Mesothelial cell of epicardium (in vitro differentiated cells): ENCODE measurements around the gene L3HYPDH. TPM values are rescaled to one million over a fixed set of nuclear protein-coding genes. Genes with fewer than 3 reads are reported as not detected.

ENCODE experiments used
- DNase-seq, 2 experiments: peaks; one replicate each; pipeline ENCODE4 v3.0.0; 2021; ENCODE audit warnings: low spot score in 2 of 2; ENCODE audit not compliant: unreplicated experiment in 2 of 2
- H3K27ac Mint-ChIP-seq: 2 replicates; pipeline ENCODE4 v1.8.0; 2021; ENCODE audit warnings: mixed read lengths
- H3K27me3 Mint-ChIP-seq: 2 replicates; pipeline ENCODE4 v1.8.0; 2021; ENCODE audit warnings: low read depth, mixed read lengths
- H3K36me3 Mint-ChIP-seq: 2 replicates; pipeline ENCODE4 v1.8.0; 2021; ENCODE audit warnings: mixed read lengths
- H3K4me1 Mint-ChIP-seq: 2 replicates; pipeline ENCODE4 v1.8.0; 2021; ENCODE audit warnings: mixed read lengths
- H3K4me3 Mint-ChIP-seq: 2 replicates; pipeline ENCODE4 v1.8.0; 2021; ENCODE audit warnings: mild to moderate bottlenecking, moderate library complexity, mixed read lengths
- H3K9me3 Mint-ChIP-seq: 2 replicates; pipeline ENCODE4 v1.8.0; 2021; ENCODE audit warnings: mixed read lengths
- total RNA-seq: library from RNA; stranded (reverse); gene quantifications from 3 replicates; pipeline ENCODE4 v1.2.1, GENCODE V29; 2021
- TF ChIP-seq, protein P1 (sequence below): fragments of 200-600 bp; sonication (generic); IDR thresholded peaks from one replicate; pipeline ENCODE4 v1.5.0; 2021; ENCODE audit warnings: antibody characterized with exemption; ENCODE audit not compliant: unreplicated experiment

The L3HYPDH gene
- total RNA-seq, 1 donor from 2014 or later: 31.9 TPM

DNA sequence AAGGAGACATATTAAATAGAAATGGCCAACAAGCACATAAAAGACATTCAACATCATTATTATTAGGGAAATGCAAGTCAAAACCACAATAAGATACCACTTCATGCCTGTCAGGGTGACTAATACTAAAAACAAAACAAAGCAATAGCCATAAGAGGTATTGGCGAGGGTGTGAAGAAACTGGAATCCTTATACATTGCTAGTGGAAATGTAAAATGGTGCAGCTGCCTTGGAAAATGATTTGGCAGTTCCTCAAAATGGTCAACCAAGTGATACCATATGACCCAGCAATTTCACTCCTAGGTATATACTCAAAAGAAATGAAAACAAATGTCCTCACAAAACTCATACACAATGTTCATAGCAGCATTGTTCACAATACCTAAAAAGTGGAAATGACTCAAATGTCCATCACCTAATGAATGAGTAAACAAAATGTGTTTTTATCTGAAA, 46.0 kb downstream of the L3HYPDH start:
- Mint-ChIP-seq H3K4me3 (no peak overlapping the region), H3K27me3 (no peaks in the 10 kb centered on the region), H3K36me3 (no peaks in the 10 kb centered on the region), H3K4me1 (peaks cover 24% of the 10 kb centered on the region), H3K9me3 (peaks cover 6% of the 10 kb centered on the region), H3K27ac (no peak overlapping the region)
- TF ChIP-seq, protein P1, sequence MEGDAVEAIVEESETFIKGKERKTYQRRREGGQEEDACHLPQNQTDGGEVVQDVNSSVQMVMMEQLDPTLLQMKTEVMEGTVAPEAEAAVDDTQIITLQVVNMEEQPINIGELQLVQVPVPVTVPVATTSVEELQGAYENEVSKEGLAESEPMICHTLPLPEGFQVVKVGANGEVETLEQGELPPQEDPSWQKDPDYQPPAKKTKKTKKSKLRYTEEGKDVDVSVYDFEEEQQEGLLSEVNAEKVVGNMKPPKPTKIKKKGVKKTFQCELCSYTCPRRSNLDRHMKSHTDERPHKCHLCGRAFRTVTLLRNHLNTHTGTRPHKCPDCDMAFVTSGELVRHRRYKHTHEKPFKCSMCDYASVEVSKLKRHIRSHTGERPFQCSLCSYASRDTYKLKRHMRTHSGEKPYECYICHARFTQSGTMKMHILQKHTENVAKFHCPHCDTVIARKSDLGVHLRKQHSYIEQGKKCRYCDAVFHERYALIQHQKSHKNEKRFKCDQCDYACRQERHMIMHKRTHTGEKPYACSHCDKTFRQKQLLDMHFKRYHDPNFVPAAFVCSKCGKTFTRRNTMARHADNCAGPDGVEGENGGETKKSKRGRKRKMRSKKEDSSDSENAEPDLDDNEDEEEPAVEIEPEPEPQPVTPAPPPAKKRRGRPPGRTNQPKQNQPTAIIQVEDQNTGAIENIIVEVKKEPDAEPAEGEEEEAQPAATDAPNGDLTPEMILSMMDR: no peak
- no peak for DNase-seq

DNA sequence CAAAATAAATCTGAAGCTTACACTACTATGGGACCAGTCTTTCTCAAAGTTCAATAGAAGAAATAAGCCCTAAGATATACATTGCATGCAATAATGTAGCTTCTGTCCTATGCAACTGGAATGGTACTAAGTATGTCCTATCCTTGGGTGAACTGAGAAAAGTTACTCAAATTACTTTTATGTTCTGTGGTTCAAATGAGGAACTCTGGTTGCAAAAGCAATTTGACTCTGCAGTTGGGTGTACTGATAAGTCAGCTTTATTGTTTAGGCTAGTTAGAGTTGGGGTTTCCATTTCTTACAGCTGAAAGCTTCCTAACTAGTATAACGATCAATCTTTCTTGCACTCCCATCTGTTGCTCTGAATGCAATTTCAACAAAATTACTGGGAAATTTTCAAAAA, 48.2 kb downstream of the L3HYPDH start:
- peaks cover 6% of the 10 kb centered on the region for H3K9me3 Mint-ChIP-seq
- no peaks in the 10 kb centered on the region for H3K36me3 Mint-ChIP-seq
- H3K4me3 Mint-ChIP-seq: no peak overlapping the region
- TF ChIP-seq, protein P1: no peak
- H3K27me3 Mint-ChIP-seq: no peaks in the 10 kb centered on the region
- DNase-seq: no peak
- peaks cover 23% of the 10 kb centered on the region for H3K4me1 Mint-ChIP-seq
- H3K27ac Mint-ChIP-seq: no peak overlapping the region

DNA sequence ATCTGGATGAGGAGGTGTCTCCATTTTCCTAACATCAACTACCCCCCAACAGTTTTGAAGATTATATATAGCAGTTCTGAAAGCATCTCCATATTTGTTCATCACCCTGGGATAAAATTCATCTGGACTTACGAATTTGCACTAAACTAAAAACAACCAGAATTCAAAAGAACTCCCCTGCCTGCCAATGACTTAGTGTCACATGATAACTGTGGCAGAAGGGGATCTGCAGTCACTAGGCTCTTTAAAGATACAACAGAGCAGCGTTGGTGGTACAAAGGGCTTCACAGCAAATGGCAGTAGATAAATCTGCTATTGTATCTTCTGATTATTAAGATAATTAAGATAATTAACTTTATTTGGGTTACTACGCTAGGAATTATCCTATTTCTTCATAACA, 49.1 kb downstream of the L3HYPDH start:
- H3K36me3 Mint-ChIP-seq: no peaks in the 10 kb centered on the region
- H3K27ac Mint-ChIP-seq: no peak overlapping the region
- no peak for DNase-seq
- H3K4me1 Mint-ChIP-seq: peaks cover 15% of the 10 kb centered on the region
- TF ChIP-seq, protein P1: no peak
- H3K9me3 Mint-ChIP-seq: peaks cover 6% of the 10 kb centered on the region
- no peaks in the 10 kb centered on the region for H3K27me3 Mint-ChIP-seq
- no peak overlapping the region for H3K4me3 Mint-ChIP-seq

DNA sequence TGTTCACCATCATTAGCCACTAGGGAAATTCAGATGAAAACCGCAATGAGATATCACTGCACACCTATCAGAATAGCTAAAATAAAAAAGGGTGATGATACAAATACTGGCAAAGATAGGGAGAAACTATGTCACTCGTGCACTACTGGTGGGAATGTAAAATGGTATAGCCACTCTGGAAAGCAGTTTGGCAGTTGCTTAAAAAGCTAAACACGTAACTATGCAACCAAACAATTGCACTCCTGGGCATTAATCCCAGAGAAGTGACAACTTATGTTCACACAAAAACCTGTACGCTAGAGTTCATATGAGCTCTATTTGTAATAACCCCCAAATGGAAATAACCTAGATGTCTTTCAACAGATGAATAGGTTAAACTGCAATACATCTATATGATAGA, 54.4 kb downstream of the L3HYPDH start:
- DNase-seq: no peak
- Mint-ChIP-seq H3K4me3 (no peak overlapping the region), H3K4me1 (peaks cover 6% of the 10 kb centered on the region), H3K36me3 (no peaks in the 10 kb centered on the region), H3K27ac (no peak overlapping the region), H3K27me3 (peaks cover 4% of the 10 kb centered on the region), H3K9me3 (no peaks in the 10 kb centered on the region)
- TF ChIP-seq, protein P1: no peak

DNA sequence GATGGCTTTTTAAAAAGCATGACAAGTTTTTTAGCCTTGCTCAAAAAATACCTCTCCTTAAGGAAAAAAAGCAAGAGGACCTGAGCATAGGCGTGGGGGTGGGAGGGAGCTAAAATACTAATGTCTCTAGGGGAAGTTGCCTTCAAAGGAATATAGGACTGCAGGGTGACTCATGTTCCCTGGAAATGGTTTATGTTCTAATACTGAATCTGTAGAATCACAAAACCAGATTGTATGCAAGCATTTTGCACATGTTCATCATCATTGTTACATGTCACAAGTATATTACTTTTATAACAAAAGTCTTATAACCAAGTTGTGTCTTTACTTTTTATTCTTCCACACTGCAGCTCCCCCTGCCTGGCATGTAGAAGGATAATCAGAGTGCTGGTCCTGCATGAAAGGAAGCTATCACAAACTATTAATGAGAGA, 55.6 kb downstream of the L3HYPDH start:
- Mint-ChIP-seq H3K36me3 (no peaks in the 10 kb centered on the region), H3K4me1 (peaks cover 10% of the 10 kb centered on the region), H3K27ac (no peak overlapping the region), H3K4me3 (no peak overlapping the region), H3K27me3 (peaks cover 4% of the 10 kb centered on the region), H3K9me3 (no peaks in the 10 kb centered on the region)
- no peak for DNase-seq
- TF ChIP-seq, protein P1: no peak
